Right lobe of liver (tissue), 4 donors: ENCODE results near the gene ATP13A2.

Experiments
- CTCF ChIP-seq, 4 donors: fragments of 200-600 bp in 3 of 4; fragments of 450-650 bp in 1 of 4; IDR thresholded peaks; one replicate each; pipeline versions ENCODE4 v1.5.1 to v1.8.0; 2016 to 2022; ENCODE audit warnings: antibody characterized with exemption in 4 of 4, mild to moderate bottlenecking in 2 of 4
- POLR2A ChIP-seq: fragments of 450-650 bp; IDR thresholded peaks from one replicate; pipeline ENCODE4 v1.6.1; 2017; ENCODE audit warnings: antibody characterized with exemption, mild to moderate bottlenecking
- donor health status: DM: no; HTN: no; CAD: no.
- donor health status: DM: no; HTN: no; CAD: no.
- donor health status: DM: no; HTN: yes; CAD: no.

DNA sequence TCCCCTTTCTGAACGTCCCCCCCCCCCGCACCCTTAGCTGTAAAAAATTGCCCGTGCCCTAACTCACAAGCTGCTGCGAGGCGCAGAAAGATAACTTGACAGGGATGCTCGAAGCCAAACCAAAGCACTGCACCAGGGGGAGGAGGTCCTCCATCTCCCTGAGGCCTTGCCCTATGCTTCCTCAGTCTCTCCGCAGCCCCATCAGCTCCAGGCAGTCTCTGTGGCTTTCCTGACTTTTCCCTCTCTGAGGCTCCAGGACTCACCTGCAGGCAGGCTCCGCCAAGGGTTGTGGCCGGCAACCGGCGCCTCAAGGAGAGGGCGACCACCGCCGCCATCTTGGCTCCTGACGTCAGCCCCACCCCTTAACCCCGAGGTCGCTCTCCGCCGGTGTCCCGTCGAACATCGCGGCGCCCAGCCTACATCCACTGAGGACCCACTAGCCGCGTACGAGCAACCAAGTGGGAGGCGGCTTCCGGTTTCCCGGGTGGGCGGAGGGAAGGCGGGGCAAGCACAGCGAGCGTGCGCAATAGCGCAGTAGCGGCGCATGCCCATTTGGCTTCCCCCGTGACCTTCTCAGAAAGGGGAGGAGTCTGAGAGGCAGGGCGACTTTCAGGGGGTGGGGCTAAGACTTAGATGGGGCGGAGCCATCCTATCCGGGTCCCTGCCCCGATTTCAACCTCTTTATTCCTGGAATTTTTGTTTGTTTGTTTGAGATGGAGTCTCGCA, 42.1 kb upstream of the ATP13A2 start, which contains the start of gene SDHB:
- TF ChIP-seq CTCF (IDR thresholded peaks at IDR 0.05) (no peak), POLR2A (peak; percentile 97)
